ENCODE data around the gene CEP55.

CEP55 gene

GRCh38 chr10:93471110-93471651 lies 25.2 kb upstream of the CEP55 start:
- ATAC-seq: peak; percentile 90

- ATAC-seq: no peak
These were observed 23.3 kb upstream of the CEP55 start for GRCh38 chr10:93473161-93473560.

- ATAC-seq: no peak
These were observed 22.5 kb upstream of the CEP55 start for GRCh38 chr10:93473804-93474472.

GRCh38 chr10:93475227-93475626 lies 21.2 kb upstream of the CEP55 start:
- ATAC-seq: no peak

- ATAC-seq: no peak
These were observed 20.5 kb upstream of the CEP55 start for GRCh38 chr10:93475871-93476270.

GRCh38 chr10:93476756-93477155 lies 19.7 kb upstream of the CEP55 start:
- ATAC-seq: no peak

GRCh38 chr10:93478873-93479272 lies 17.5 kb upstream of the CEP55 start:
- no peak for ATAC-seq

- no peak for ATAC-seq
These were observed 14.7 kb upstream of the CEP55 start for GRCh38 chr10:93481637-93482144.

- ATAC-seq: peak; percentile 76 to 86
These were observed 14.1 kb upstream of the CEP55 start, which contains the start of gene MYOF for GRCh38 chr10:93482145-93482834. Gene MYOF (minus strand): TSS chr10:93482334. CDS start chr10:93482194, 140 bp downstream.

- ATAC-seq: no peak
These were observed 10.7 kb upstream of the CEP55 start for GRCh38 chr10:93485690-93486089.

GRCh38 chr10:93488956-93489528 lies 7.4 kb upstream of the CEP55 start:
- ATAC-seq: no peak

GRCh38 chr10:93491602-93492121 lies 4.8 kb upstream of the CEP55 start:
- no peak for ATAC-seq

- ATAC-seq: no peak
These were observed 3.2 kb upstream of the CEP55 start for GRCh38 chr10:93493162-93493561.

GRCh38 chr10:93494494-93494893 lies 1.9 kb upstream of the CEP55 start:
- ATAC-seq: no peak

GRCh38 chr10:93495654-93496321 lies 624 bp upstream of the CEP55 start:
- peak; percentile 9 to 16 for ATAC-seq

- no peak for ATAC-seq
These were observed 1.8 kb downstream of the CEP55 start for GRCh38 chr10:93498166-93498565.

GRCh38 chr10:93501650-93502049 lies 5.2 kb downstream of the CEP55 start:
- ATAC-seq: no peak

GRCh38 chr10:93503075-93503474 lies 6.7 kb downstream of the CEP55 start:
- ATAC-seq: peak; percentile 73 to 81

GRCh38 chr10:93505075-93505474 lies 8.7 kb downstream of the CEP55 start:
- ATAC-seq: no peak

- ATAC-seq: peak; percentile 60 to 83
These were observed 13.4 kb downstream of the CEP55 start for GRCh38 chr10:93509816-93510215.

GRCh38 chr10:93512565-93512964 lies 16.2 kb downstream of the CEP55 start:
- ATAC-seq: no peak

GRCh38 chr10:93513091-93513490 lies 16.7 kb downstream of the CEP55 start:
- no peak for ATAC-seq

GRCh38 chr10:93514521-93514920 lies 18.1 kb downstream of the CEP55 start:
- no peak for ATAC-seq

Measured in activated CD4-positive, CD25-positive, alpha-beta regulatory T cell treated with anti-CD3 and anti-CD28 coated beads, Interleukin-2, amount 50 U/mL, for 24 hours (primary cell).